Effector memory CD8-positive, alpha-beta T cell (primary cell): ENCODE results near the gene ECE1.

Source experiments
- ATAC-seq: fragments of 150-1000 bp; cut with Tn5 transposase; replicated peaks from 2 replicates; pipeline ENCODE4 v1.10.0; 2021; ENCODE audit warnings: mild to moderate bottlenecking, moderate library complexity
- DNase-seq, 3 experiments: peaks; one replicate each; pipeline ENCODE4 v3.0.0; 2021
- H3K27ac Mint-ChIP-seq, 2 donors: one replicate each; pipeline ENCODE4 v1.8.0; 2022; ENCODE audit warnings: mild to moderate bottlenecking in 2 of 2, mixed read lengths in 2 of 2, moderate library complexity in 2 of 2
- H3K27me3 Mint-ChIP-seq, 2 donors: one replicate each; pipeline ENCODE4 v1.8.0; 2022; ENCODE audit warnings: mixed read lengths in 2 of 2
- H3K36me3 Mint-ChIP-seq: one replicate; pipeline ENCODE4 v1.8.0; 2022; ENCODE audit warnings: mild to moderate bottlenecking, moderate library complexity, mixed read lengths; ENCODE audit not compliant: insufficient read depth
- H3K4me1 Mint-ChIP-seq, 2 donors: one replicate each; pipeline ENCODE4 v1.8.0; 2022; ENCODE audit warnings: low read depth in 2 of 2, mixed read lengths in 2 of 2
- H3K4me3 Mint-ChIP-seq, 2 donors: one replicate each; pipeline ENCODE4 v1.8.0; 2022; ENCODE audit warnings: mild to moderate bottlenecking in 2 of 2, mixed read lengths in 2 of 2, moderate library complexity in 2 of 2
- H3K9me3 Mint-ChIP-seq, 2 donors: one replicate each; pipeline ENCODE4 v1.8.0; 2022; ENCODE audit warnings: mixed read lengths in 2 of 2

The ECE1 gene

GRCh38 chr1:21245688-21246229 lies 44.5 kb downstream of the ECE1 start:
- Mint-ChIP-seq H3K4me1 (no peaks in the 10 kb centered on the region), H3K36me3 (peaks cover 39% of the 10 kb centered on the region), H3K4me3 (no peak overlapping the region), H3K27me3 (no peaks in the 10 kb centered on the region), H3K9me3 (no peaks in the 10 kb centered on the region), H3K27ac (no peak overlapping the region)
- ATAC-seq (no peak), DNase-seq (no peak)

DNA sequence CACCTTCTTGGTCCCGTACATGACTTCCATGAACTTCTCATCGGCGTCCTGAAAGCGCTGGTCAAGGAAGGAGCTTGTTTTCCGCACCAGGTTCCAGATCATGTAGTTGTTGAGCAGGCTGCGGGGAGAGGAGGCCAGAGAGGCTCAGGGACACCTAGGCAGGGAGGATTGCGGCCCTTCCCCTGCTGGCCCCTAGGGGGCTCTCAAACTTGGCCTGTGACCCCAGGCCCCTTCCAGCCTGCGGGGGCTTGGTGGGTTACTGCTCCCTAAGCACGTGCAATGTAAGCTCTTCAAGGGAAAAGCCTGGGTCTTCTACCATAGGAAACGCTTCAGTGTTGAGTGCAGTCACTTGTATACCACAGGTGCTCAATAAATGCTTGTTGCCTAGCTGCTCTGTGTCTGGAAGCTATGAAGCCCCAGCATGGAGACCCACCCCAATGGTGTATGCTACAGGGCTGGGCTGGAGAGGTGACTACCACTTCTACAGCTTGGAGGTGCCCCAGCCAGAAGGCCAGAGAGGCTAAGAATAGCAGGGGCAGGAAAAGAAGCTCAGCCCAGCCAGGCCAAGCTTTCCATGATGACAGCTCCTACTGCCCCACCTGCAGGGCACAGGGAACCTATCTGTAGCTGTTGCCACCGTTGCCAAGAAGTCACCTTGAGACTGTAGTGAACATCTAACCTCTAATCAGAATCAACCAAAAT lies 45.1 kb downstream of the ECE1 start:
- ATAC-seq: no peak
- H3K9me3 Mint-ChIP-seq: no peaks in the 10 kb centered on the region

DNA sequence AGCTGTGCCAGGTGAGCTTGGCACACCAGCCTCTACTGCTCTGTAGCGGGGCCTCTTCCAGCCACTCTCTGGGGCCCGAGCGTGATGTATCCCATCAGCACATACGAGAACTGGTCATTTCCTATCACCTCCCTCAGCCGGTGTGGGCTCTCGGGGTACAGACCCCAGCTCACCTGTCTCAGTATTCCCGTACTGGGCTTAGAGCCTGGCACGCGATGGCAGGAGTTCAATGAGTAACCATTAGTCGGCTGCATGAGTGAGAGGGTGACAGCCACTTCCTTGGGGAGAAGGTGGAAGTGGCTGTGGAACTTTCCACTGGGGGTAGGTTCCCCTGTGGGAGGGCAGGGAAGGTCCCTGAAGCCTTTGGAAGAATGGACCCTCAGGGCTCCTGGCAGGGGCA lies 46.1 kb downstream of the ECE1 start:
- H3K9me3 Mint-ChIP-seq: no peaks in the 10 kb centered on the region
- no peak for ATAC-seq
- H3K27ac Mint-ChIP-seq: no peak overlapping the region

More for the DNA sequence above, 45.1 kb downstream of the ECE1 start:
- Mint-ChIP-seq H3K4me1 (no peaks in the 10 kb centered on the region), H3K27me3 (no peaks in the 10 kb centered on the region), H3K4me3 (no peak overlapping the region), H3K27ac (no peak overlapping the region), H3K36me3 (peaks cover 41% of the 10 kb centered on the region)
- no peak for DNase-seq

GRCh38 chr1:21242846-21243245 lies 47.4 kb downstream of the ECE1 start:
- H3K36me3 Mint-ChIP-seq: peaks cover 52% of the 10 kb centered on the region
- no peaks in the 10 kb centered on the region for H3K4me1 Mint-ChIP-seq
- H3K27ac Mint-ChIP-seq: peak overlapping the region in 1 of 2 donors; percentile 35
- H3K27me3 Mint-ChIP-seq: no peaks in the 10 kb centered on the region
- no peak for DNase-seq
- no peak overlapping the region for H3K4me3 Mint-ChIP-seq
- no peak for ATAC-seq
- no peaks in the 10 kb centered on the region for H3K9me3 Mint-ChIP-seq

More for the DNA sequence above, 46.1 kb downstream of the ECE1 start:
- Mint-ChIP-seq H3K36me3 (peaks cover 40% of the 10 kb centered on the region), H3K27me3 (no peaks in the 10 kb centered on the region), H3K4me3 (no peak overlapping the region), H3K4me1 (no peaks in the 10 kb centered on the region)
- DNase-seq: no peak

GRCh38 chr1:21241771-21242581 lies 48.3 kb downstream of the ECE1 start:
- ATAC-seq (no peak), DNase-seq (no peak)
- no peaks in the 10 kb centered on the region for H3K4me1 Mint-ChIP-seq
- no peak overlapping the region for H3K27ac Mint-ChIP-seq
- no peaks in the 10 kb centered on the region for H3K9me3 Mint-ChIP-seq
- no peak overlapping the region for H3K4me3 Mint-ChIP-seq
- H3K36me3 Mint-ChIP-seq: peaks cover 52% of the 10 kb centered on the region
- H3K27me3 Mint-ChIP-seq: no peaks in the 10 kb centered on the region

- H3K36me3 Mint-ChIP-seq: peaks cover 46% of the 10 kb centered on the region
Measured at GRCh38 chr1:21240706-21241105, 49.6 kb downstream of the ECE1 start.

DNA sequence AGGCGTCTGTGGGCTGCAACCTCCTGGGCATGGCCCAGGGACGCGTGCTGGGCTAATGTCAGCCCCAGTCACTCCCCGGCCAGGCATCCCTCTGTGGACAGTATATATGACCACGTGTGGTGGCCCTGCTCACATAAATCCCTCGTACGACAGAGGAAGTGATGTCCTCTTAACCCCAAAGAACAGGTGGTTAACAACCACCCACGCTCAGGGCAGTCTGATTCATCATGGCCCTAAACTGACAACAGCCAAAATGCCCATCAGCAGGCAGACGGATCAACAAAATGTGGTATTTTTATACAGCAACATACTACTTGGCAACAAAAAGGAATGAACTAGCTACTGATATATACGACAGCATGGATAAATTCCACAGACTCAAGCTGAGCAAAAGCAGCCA lies 51.0 kb downstream of the ECE1 start:
- Mint-ChIP-seq H3K36me3 (peaks cover 43% of the 10 kb centered on the region), H3K27ac (peak overlapping the region in 1 of 2 donors; percentile 6), H3K27me3 (no peaks in the 10 kb centered on the region), H3K4me3 (no peak overlapping the region), H3K4me1 (no peaks in the 10 kb centered on the region), H3K9me3 (no peaks in the 10 kb centered on the region)
- DNase-seq (no peak), ATAC-seq (no peak)

More at GRCh38 chr1:21240706-21241105, 49.6 kb downstream of the ECE1 start:
- DNase-seq (no peak), ATAC-seq (no peak)
- Mint-ChIP-seq H3K27ac (no peak overlapping the region), H3K4me3 (no peak overlapping the region), H3K4me1 (no peaks in the 10 kb centered on the region), H3K9me3 (no peaks in the 10 kb centered on the region), H3K27me3 (no peaks in the 10 kb centered on the region)

- no peak overlapping the region for H3K27ac Mint-ChIP-seq
- no peak overlapping the region for H3K4me3 Mint-ChIP-seq
- no peaks in the 10 kb centered on the region for H3K4me1 Mint-ChIP-seq
- H3K27me3 Mint-ChIP-seq: no peaks in the 10 kb centered on the region
- no peak for DNase-seq
- ATAC-seq: no peak
- H3K36me3 Mint-ChIP-seq: peaks cover 44% of the 10 kb centered on the region
- H3K9me3 Mint-ChIP-seq: no peaks in the 10 kb centered on the region
Measured at GRCh38 chr1:21238141-21238800, 52.0 kb downstream of the ECE1 start.

- Mint-ChIP-seq H3K9me3 (no peaks in the 10 kb centered on the region), H3K36me3 (peaks cover 39% of the 10 kb centered on the region), H3K27me3 (no peaks in the 10 kb centered on the region), H3K4me1 (no peaks in the 10 kb centered on the region), H3K4me3 (no peak overlapping the region), H3K27ac (no peak overlapping the region)
- DNase-seq (no peak), ATAC-seq (no peak)
Measured at GRCh38 chr1:21237446-21238088, 52.7 kb downstream of the ECE1 start.

- Mint-ChIP-seq H3K36me3 (peaks cover 44% of the 10 kb centered on the region), H3K9me3 (no peaks in the 10 kb centered on the region), H3K27me3 (no peaks in the 10 kb centered on the region), H3K27ac (no peak overlapping the region), H3K4me1 (no peaks in the 10 kb centered on the region), H3K4me3 (no peak overlapping the region)
- ATAC-seq (no peak), DNase-seq (no peak)
Measured at GRCh38 chr1:21236178-21236577, 54.1 kb downstream of the ECE1 start.

GRCh38 chr1:21234779-21235178 lies 55.5 kb downstream of the ECE1 start:
- ATAC-seq: no peak
- Mint-ChIP-seq H3K27ac (peak overlapping the region in 1 of 2 donors; percentile 64), H3K27me3 (no peaks in the 10 kb centered on the region), H3K4me1 (no peaks in the 10 kb centered on the region), H3K4me3 (no peak overlapping the region), H3K9me3 (no peaks in the 10 kb centered on the region), H3K36me3 (peaks cover 49% of the 10 kb centered on the region)
- DNase-seq: no peak

DNA sequence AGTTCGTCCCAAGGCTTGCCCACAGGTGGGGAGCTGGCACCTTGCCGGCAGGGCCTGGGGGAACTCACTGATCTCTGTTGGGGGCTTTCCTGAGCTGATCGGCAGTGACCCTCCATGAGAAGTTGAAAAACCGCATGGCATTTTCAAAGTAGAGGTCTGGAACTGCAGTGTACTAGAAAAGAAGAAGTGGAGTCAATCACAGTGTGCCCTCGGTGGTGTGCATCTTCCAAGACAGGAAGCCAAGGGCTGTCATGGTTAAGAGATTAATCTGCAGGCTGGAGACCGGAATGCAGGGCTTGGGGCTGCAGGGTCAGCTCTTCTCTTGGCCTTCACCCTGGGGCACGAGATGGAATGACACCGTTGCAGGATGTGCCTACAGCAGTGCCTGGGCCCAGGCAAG lies 56.8 kb downstream of the ECE1 start:
- no peak overlapping the region for H3K27ac Mint-ChIP-seq
- no peaks in the 10 kb centered on the region for H3K4me1 Mint-ChIP-seq
- no peaks in the 10 kb centered on the region for H3K27me3 Mint-ChIP-seq
- H3K36me3 Mint-ChIP-seq: peaks cover 52% of the 10 kb centered on the region
- H3K9me3 Mint-ChIP-seq: no peaks in the 10 kb centered on the region
- no peak for ATAC-seq
- no peak overlapping the region for H3K4me3 Mint-ChIP-seq
- no peak for DNase-seq

DNA sequence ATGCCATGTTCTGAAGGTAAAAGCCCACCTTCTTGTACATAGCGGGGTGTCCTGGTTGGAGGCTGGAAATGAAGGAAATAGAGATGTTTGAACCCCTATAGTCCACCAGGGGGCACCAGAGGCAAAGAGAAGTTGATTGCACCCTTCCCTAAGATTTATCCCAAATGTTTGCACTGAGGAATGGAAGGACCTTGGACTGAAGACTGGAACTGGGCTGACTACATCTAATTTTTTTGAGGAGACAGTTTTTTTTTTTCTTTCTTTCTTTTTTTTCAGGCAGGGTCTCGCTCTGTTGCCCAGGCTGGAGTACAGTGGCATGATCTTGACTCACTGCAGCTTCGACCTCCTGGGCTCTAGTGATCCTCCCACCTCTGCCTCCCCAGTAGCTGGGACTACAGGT lies 58.2 kb downstream of the ECE1 start:
- H3K4me3 Mint-ChIP-seq: no peak overlapping the region
- no peaks in the 10 kb centered on the region for H3K9me3 Mint-ChIP-seq
- no peaks in the 10 kb centered on the region for H3K27me3 Mint-ChIP-seq
- peaks cover 54% of the 10 kb centered on the region for H3K36me3 Mint-ChIP-seq
- peak; percentile 36 for ATAC-seq
- H3K4me1 Mint-ChIP-seq: no peaks in the 10 kb centered on the region
- peak; percentile 22 to 43 (median 32) for DNase-seq
- no peak overlapping the region for H3K27ac Mint-ChIP-seq
